GM18519 (cell line): ENCODE measurements around the gene PTPRF.
"Not testable (repeated sequence)": the region's sequence is repeated elsewhere in the genome, so short reads cannot be mapped to it uniquely, and the experiment has no call there.

Source experiments
- ATAC-seq: cut with Tn5 transposase; IDR thresholded peaks from one replicate; pipeline ENCODE4 v1.9.1; 2021; ENCODE audit warnings: mild to moderate bottlenecking, moderate library complexity; ENCODE audit not compliant: unreplicated experiment, low FRiP score

Gene PTPRF

GRCh38 chr1:43619996-43620920 is 89.6 kb downstream of the PTPRF start:
- no peak for ATAC-seq

- ATAC-seq: no peak
Measured at GRCh38 chr1:43620956-43621355, 90.3 kb downstream of the PTPRF start.

GRCh38 chr1:43621386-43621785 is 90.7 kb downstream of the PTPRF start:
- ATAC-seq: no peak

GRCh38 chr1:43621861-43622260 is 91.2 kb downstream of the PTPRF start:
- ATAC-seq: no peak

GRCh38 chr1:43622471-43622870 is 91.8 kb downstream of the PTPRF start:
- ATAC-seq: no peak

GRCh38 chr1:43622901-43623780 is 92.5 kb downstream of the PTPRF start:
- ATAC-seq: no peak

- no peak for ATAC-seq
Measured at GRCh38 chr1:43625063-43625780, 94.5 kb downstream of the PTPRF start.

- ATAC-seq: no peak
Measured at GRCh38 chr1:43632135-43632670, 101.5 kb downstream of the PTPRF start.

- ATAC-seq: no peak
Measured at GRCh38 chr1:43634721-43635120, 104.0 kb downstream of the PTPRF start.

- no peak for ATAC-seq
Measured at GRCh38 chr1:43636006-43636641, 105.4 kb downstream of the PTPRF start.

GRCh38 chr1:43637267-43637666 is 106.6 kb downstream of the PTPRF start:
- ATAC-seq: no peak

- ATAC-seq: not testable (repeated sequence)
Measured at GRCh38 chr1:43638381-43638780, 107.7 kb downstream of the PTPRF start.

- ATAC-seq: no peak
Measured at GRCh38 chr1:43639976-43640794, 109.5 kb downstream of the PTPRF start.

GRCh38 chr1:43644558-43644957 is 113.9 kb downstream of the PTPRF start:
- no peak for ATAC-seq

GRCh38 chr1:43645461-43645860 is 114.8 kb downstream of the PTPRF start:
- ATAC-seq: no peak

GRCh38 chr1:43647331-43647730 is 116.6 kb downstream of the PTPRF start:
- not testable (repeated sequence) for ATAC-seq

GRCh38 chr1:43648221-43648847 is 117.7 kb downstream of the PTPRF start:
- no peak for ATAC-seq

- no peak for ATAC-seq
Measured at GRCh38 chr1:43648876-43649477, 118.3 kb downstream of the PTPRF start.
